GM18498 (cell line): ENCODE data around the gene LIMD2.

Experiments
- ATAC-seq: cut with Tn5 transposase; IDR thresholded peaks from one replicate; pipeline ENCODE4 v1.9.1; 2021; ENCODE audit warnings: mild to moderate bottlenecking, moderate library complexity; ENCODE audit not compliant: unreplicated experiment

LIMD2 gene

DNA sequence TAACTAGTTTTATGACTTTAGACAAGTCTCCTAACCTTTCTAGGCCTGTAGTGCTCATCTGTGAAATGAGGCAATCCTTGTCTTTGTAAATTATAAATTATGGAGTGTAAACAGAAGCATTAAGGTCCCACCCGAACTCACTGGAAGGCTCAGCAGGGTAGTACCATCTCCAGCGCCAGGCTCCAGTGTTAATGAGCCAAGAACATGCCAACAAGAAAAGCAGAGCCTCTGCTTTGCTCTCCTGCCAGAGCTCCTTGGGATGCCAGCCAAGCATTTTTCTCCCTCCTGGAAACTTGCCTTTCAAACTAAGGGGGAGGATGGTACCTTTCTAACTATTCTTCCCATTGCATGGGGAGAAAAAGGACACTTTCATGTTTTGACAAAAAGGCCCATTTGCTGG lies 14.9 kb downstream of the LIMD2 start:
- ATAC-seq, result no peak

DNA sequence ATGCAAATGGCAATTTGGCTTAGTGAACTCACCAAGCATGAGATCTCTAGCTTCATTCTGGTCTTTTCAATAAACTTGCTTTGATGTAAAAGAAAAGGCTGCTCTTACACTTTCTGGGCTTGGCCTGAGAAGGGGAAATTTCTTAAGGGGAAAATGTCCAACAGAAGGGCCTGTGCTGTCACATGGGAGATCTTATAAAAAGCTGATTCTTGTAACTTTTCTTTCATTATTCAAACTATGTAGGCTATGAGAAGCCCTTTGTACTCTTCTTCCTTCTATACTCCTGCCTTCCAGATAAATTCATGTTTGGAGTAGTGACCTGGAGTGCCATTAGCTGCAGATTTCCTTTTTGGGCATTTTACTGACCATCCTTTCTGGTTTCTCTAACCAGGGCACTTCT lies 16.9 kb downstream of the LIMD2 start:
- ATAC-seq, result no peak

DNA sequence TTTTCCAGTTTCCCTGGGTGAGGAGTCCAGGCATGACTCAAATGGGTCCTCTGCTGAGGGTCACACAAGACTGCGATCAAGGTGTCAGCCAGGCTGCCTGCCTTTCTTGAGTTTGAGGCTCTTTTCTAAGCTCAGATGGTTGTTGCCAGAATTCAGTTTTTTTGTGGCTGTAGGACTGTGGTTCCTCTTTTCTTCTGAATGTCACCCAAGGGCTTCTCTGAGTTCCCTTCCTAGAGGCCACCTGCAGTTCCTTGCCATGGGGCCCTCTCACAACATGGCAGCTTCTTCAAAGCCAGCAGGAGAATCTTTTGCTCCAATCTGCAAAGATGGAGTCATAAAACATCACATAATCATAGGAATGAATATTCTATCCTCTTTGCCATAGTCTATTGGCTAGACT lies 17.5 kb downstream of the LIMD2 start:
- no peak for ATAC-seq

DNA sequence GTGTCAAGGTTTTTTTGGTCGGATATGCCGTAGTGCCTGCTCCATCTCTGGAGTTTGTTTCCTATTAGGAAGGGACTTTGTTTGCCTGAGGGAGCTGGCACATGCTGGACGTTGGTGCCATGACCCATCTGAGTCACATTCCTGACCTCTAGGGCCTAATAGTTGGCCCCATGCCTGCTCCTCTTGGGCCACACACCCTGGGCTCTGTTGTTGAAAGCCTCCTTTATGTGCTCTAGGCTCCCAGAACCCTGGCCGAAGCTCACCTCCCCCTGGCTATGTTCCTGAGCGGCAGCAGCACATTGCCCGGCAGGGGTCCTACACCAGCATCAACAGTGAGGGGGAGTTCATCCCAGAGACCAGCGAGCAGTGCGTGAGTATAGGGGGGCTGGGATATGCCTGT lies 18.4 kb downstream of the LIMD2 start:
- no peak for ATAC-seq

DNA sequence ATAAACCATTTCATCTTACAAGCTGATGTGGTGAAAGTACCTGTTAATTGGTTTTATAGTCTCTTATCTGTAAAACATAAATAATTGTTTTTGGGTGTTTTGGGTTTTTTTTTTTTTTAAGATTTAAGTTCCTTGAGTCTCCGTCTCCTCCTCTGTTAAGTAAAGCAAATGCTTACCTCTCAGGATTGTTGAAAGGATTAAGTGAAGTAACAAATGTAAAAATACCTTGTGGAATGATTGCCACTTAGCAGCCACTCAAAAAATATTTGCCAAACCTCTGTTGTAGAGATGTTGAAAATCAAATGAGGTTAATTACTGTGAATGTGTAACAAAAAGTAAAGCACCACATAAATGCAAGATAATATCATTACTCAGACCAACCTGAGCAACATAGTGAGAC lies 19.2 kb downstream of the LIMD2 start:
- no peak for ATAC-seq

DNA sequence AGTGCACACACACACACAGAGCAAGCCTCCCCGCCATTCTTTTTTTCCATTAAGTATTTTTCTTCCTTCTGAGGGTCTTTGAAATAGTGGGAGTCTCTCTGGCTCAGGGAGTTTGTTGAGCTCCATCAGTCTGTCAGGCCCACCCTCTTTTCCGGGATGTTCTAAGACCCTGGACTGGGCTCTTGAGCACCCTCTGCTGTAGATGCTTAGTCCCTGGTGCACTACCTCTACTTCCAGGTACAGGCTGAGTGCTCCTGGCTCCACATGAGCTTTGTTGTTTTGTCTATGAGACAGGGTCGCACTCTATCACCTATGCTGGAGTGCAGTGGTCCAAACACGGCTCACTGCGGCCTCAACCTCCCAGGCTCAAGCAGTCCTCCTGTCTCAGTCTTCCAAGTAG lies 20.7 kb downstream of the LIMD2 start:
- no peak for ATAC-seq

DNA sequence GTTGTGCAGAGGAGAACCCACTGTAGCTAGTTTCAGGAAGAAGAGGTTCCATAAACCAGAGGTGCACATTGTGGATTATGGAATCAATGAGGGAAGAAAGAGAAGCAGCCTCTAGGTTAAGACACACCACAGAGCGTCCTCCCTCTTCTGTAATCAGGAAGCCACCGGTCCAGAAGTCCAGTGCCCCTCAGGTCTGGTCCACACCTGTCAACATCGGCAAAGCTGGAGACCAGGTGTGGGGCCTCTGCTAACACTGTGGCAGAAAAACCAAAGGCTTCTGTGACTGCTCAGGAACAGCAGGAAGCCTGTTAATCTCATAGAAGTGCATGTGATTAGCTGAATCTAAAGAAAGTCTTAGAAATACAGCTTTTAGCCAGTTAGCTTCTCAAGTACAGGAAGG lies 23.3 kb downstream of the LIMD2 start:
- no peak for ATAC-seq

DNA sequence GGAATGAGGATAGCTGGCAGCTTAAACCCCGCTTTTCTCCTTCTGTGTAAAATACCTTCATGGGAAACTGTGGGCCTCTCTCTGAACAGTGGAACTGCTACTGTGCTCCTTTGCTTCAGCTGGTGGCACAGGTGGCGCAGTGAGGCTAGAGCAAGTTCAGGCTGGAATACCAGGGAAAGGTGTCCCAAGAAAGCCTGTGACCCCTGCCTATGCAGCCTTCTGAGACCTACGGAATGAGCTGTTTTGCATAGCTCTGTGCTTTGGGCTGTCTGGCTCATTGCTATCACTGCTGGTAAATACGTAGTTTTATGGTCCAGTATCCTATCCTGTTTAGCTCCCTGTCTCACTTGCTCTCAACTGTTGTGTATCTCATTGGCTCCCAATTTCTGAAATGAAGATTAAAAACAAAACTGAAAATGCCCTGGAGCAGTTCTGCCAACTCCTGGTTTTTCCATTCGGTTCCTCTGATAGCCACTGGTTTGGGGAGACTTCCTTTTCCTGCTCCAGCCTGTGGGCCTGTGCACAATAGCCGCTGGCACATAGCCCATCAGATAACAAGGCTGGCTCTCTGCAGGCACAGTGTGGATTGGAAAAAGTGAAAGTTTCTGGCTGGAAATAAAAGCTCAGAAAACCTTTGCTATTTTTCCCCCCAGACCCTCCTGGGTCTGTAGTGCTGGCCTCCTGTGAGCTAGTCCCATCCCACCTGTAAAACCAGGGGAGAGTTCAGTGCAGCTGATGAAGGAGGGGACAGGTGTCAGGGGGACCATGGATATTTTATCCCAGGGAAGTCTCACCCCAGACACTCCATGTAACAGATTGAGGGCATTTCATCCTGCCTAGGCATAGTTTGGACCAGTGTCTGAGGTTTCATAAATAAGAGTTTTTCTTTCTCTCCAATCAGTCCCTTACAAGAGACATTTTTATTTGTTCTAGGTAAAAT lies 24.0 kb downstream of the LIMD2 start:
- no peak for ATAC-seq

DNA sequence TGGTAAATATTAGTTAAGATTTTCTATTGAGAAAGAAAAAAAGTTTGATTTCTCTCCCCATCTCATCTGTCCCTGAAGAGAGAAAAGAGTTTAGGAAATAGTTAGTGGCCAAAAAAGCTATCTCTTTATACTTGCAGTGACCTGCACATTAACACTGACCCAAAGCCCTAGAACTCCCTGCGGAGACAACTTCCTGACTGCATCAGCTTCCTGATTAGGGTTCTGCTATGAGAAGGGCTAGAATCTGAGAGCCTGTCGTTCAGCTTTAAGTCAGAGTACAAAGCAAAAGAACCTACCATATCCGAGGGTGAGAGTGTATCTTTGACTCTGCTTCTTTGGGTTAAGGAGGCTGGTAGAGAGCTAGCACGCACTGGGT lies 24.7 kb downstream of the LIMD2 start:
- ATAC-seq, result no peak

DNA sequence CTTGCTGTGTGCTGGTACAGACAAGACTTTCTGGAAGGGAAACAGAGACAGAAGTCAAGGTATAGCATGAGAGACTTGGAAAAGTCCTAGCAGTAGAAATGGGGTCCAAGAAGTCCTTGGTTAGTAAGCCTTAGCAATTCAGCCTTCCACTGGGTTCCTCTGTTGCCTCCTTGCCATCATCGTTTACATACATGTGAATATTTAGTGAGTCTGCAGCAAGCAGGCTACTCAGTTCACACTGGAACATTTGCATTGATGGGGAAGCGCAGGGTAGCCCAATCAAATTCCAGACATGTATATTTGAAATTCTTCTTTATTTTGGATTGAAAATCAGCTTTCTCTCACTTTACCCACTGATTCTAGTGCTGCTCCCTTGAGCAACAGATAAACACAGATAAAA lies 27.1 kb downstream of the LIMD2 start:
- no peak for ATAC-seq

DNA sequence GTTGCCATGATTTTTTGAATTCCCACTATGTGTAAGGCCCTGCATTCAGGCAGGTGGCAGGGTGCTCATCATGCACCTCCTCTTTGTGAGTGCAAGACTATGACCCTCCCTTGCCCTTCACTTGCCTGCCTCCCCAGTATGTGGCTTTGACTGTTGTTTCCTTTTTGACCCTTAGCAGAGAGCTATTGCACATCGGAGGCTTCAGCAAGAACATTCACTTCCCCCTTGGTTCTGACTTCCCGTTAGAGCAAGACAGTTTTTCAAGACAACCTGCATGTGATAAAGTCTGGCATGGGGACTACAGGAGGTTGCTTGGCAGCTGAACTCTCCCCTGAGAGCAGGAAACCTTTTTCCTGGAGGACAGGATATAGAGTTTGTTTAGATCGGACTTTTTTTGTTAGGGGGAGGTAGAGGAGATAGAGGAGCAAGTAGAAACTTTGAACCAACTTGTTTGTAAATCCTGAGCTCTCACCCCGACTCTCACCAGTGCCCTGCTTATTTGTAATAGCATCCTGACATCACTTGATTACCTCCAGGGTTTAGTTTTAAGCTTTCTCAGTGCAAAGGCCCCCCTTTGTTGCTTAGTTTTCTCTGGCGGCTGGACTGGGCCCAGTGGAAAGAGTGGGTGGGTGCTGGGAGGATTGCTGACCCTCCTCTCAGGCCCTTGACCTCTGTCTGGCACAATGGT lies 34.3 kb downstream of the LIMD2 start:
- no peak for ATAC-seq

DNA sequence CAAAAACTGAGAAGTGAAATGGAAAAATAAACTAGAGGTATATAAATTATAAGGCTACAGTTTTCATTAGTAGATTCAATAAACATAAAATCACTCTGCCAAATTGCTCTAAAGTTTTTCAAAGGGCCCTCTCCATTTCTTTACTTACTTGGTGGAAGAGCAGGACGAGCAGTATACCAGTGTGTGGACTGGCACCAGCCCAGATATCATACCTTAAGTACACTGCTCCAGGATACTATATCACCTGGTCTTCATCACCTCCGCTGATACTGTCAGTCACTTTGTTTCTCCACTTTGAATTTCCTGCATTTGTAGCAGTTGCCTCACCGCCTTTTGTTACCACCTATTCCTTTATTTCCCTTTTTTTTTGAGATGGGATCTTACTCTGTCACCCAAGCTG lies 40.1 kb downstream of the LIMD2 start:
- no peak for ATAC-seq

DNA sequence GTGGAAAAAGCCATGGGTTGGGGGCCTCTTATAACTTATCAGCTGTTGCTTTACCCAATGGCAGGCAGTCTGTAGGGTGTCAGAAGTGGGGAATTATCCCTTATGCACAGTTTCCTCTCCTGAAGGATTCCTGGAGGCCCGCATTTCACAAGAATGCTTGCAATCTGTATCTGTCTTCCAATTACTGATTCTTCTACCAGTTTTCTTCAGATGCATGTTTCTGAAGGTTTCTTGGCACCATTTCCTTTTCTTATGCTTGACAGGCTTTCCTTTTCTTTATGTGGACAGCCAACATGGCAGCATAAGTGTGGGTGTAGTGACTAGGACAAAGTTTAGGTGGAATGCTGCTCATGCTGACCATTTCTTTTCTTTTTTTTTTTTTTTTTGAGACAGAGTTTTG lies 41.6 kb downstream of the LIMD2 start:
- ATAC-seq, result no peak

DNA sequence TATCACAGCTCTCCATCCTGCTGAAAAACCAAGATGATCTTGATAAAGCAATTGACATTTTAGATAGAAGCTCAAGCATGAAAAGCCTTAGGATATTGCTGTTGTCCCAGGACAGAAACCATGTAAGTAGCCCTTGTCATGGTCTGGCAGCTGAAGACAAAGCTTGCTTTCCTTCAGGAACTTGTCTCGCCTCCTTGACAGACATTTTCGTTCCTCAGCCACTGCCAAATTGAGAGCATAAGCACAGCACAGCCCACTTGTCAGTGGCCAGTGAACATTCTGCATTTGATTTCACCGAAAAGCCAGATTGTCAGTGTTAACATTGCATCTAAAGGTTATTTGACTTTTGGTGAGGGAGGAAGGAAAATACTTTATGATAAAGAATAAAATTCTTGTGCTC lies 42.1 kb downstream of the LIMD2 start:
- no peak for ATAC-seq

DNA sequence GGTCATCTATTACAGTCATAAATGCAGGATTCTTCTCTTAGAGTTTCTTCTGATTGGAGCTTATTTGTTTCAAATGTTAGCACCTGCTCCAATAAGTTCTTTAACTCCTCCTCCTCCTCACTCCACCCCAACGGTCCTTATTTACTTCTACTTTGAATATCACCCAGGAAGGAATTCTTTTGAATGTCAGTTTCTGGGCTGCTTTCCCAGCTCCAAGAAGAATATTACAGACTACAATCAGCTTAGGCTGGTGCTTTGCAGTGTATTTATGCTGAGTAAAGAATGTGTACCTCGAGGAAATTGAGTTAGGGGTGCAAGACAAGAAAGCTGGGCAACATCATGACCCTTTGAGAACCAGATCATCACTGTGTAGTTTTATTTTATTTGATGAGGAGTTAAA lies 46.9 kb downstream of the LIMD2 start:
- ATAC-seq, result no peak

DNA sequence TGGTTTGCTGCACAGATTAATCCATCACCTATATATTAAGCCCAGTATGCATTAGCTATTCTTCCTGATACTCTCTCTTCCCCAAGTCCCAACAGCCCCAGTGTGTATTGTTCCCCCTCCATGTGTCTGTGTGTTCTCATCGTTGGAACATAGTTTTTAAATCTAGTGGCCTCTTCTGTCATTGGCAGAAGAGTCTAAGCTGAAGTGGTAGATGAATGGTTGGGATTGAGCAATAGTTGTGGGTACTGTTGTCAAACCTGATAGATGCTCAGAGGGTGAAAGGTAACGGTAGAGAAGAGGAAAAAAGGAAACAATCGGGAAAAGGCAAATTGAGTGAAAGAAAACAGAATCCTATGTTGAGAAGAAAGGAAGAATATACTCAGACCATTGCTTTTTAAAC lies 47.8 kb downstream of the LIMD2 start:
- ATAC-seq, result no peak

DNA sequence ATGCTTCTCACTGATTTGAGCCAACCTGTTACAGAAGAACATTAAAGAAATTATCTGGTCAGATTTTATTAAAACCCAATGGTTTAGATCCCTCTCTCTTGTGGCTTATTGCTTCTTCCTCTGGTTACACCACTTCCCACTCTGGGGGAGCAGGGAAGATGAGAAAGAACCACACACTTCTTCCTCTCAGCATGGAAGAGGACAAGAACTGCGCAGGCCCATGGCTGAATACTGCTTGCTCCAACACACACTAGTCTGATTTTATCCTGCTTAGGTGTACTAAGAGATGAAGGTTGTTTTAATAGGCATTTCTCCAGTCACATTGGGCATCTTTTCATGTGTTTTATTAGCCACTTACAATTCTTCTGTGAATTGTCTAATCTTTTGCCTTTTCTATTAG lies 50.1 kb downstream of the LIMD2 start:
- no peak for ATAC-seq

DNA sequence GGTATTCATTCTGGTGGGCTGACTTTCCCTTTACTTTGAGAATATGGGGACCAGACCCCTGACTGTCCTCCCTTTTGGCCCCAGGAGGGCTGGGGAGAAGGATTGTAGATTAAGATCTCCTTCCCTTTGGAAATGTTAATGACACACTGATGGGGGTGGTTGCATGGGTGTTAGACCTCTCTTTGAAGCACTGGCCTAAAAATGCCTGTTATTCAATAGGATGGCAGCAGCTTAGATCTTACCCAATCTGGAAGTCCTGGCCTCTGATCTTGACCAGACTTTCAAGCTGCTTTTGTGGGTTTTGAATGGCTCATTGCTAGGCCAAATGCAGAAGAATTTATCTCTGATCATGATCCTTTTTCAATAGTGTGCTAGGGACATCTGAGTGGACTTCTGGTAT lies 52.0 kb downstream of the LIMD2 start:
- no peak for ATAC-seq

DNA sequence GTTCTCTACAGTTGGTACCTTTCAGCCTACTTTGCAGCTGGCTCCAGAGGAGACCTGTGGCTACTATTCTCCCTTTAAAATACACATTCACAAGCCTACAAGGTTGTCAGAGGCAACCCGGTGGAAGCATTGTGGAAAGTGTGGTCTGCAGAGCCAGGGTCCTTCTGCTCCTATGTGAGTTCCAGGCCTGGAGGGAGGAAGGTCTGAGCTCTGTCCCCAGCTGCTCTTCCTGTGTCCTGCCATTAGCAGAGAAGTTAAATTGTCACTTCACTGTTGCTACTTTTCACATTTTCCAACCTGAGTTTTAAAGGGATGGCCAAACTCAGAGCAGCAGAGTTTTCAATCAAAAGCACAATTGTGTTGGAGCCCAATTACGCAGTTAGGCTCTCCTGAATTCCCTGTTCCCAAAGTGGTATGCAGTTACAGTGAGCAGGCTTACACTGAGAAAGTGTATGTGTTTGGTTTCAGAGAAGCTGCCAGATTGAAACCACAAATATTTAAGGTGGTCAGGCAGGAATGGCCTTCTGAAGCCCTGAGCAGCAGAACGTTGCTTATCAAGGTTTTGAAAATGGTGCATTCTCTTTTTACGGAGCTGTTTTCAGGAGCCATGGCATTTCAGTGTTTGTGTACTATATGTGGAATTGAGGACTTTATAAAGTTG lies 52.7 kb downstream of the LIMD2 start:
- ATAC-seq, result no peak

DNA sequence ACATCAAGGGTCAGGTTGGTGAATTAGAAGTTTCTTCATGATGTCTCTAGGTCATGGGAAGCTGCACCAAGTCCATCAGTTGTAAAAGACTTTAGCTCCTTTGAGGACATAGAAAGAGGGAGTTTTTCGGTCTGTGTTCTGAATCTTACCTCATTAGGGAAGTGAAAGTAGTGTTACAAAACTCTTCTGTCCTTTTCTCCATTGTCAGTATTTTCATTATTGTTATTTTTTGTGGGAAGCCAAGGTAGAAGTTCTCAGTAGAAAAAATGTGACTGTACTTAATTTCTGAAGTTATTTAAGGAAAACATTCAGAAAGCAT lies 53.5 kb downstream of the LIMD2 start:
- peak; percentile 88 for ATAC-seq
